ENCODE data around the gene COL20A1. TPM values are rescaled to one million over a fixed set of nuclear protein-coding genes. Genes with fewer than 3 reads are reported as not detected.

The COL20A1 gene
- total RNA-seq, 4 donors from 2014 or later: not detected

- no peak for TF ChIP-seq CTCF (IDR thresholded peaks at IDR 0.05)
- ATAC-seq (ENCODE audit: low FRiP score) (no peak), DNase-seq (ENCODE audit: low spot score) (no peak)
These were observed 81.5 kb downstream of the COL20A1 start for GRCh38 chr20:63374504-63374903.

- no peak for DNase-seq (ENCODE audit: low spot score)
- TF ChIP-seq CTCF (IDR thresholded peaks at IDR 0.05): no peak
- ATAC-seq (ENCODE audit: low FRiP score): no peak
These were observed 82.5 kb downstream of the COL20A1 start for GRCh38 chr20:63375438-63375837.

- TF ChIP-seq CTCF (IDR thresholded peaks at IDR 0.05): no peak
- ATAC-seq (ENCODE audit: low FRiP score): no peak
- DNase-seq (ENCODE audit: low spot score): no peak
These were observed 83.6 kb downstream of the COL20A1 start for GRCh38 chr20:63376283-63377250.

GRCh38 chr20:63377256-63377941 is 84.4 kb downstream of the COL20A1 start:
- no peak for DNase-seq (ENCODE audit: low spot score)
- no peak for TF ChIP-seq CTCF (IDR thresholded peaks at IDR 0.05)
- ATAC-seq (ENCODE audit: low FRiP score): no peak

- no peak for TF ChIP-seq CTCF (IDR thresholded peaks at IDR 0.05)
- no peak for DNase-seq (ENCODE audit: low spot score)
- ATAC-seq (ENCODE audit: low FRiP score): no peak
These were observed 85.0 kb downstream of the COL20A1 start for GRCh38 chr20:63377951-63378381.

- TF ChIP-seq CTCF (IDR thresholded peaks at IDR 0.05): no peak
- ATAC-seq (ENCODE audit: low FRiP score) (no peak), DNase-seq (ENCODE audit: low spot score) (no peak)
These were observed 85.6 kb downstream of the COL20A1 start for GRCh38 chr20:63378626-63379025.
